ENCODE data around the gene FAM78A. TPM values are rescaled to one million over a fixed set of nuclear protein-coding genes. Genes with fewer than 3 reads are reported as not detected.

Gene FAM78A
- total and polyA plus RNA-seq, 10 donors: 17.0 to 40.3 (median 28.5) TPM

DNA sequence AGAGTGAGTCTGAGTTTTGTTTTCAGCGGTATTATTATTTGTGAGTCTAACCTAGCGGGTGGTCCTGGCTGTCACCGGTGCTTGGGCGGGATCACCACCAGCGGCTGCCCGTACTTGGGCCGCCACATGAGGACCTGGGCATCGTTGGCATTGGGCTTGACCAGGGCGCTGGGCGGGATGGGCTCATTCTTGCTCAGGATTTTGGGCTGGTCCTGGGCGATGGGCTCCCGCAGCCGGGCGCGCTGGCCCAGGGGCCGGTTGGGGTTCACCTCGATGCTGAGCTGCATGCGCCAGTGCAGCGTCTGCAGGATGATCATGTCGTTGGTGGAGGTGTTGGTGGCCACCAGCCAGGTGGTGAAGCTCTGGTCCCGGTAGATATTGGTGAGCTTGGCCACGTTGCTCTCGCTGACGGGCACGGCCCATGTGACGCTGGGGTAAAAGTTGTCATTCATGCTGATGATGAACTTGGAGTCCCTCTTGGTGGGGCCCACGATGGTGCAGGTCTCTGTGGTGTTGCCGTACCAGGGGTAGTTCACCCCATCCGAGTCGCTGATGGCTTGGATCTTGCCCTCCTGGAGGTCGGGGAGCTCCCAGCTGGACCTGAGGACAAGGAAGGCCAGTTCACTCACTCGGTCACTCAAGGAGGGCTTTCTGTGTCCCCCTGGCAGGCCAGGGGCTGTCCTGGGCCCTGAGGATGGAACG lies 15.4 kb downstream of the FAM78A start:
- peak overlapping the region in 2 of 8 donors; percentile 93 to 96 for H3K27ac ChIP-seq
- TF ChIP-seq POLR2AphosphoS5 (IDR thresholded peaks at IDR 0.05): peak in 1 of 3 donors; percentile 56
- no peak for TF ChIP-seq CTCF (IDR thresholded peaks at IDR 0.05 in 8 of 11, conservative IDR thresholded peaks at IDR 0.05 in 3 of 11)
- WGBS, 5 donors: 91 to 97% (median 96%) methylated on average over 24 to 33 of the region's 33 CpGs
- peaks cover 0 to 81% (median 34%) of the 10 kb centered on the region in 6 donors for H3K36me3 ChIP-seq
- no peak overlapping the region for H3K4me3 ChIP-seq
- DNase-seq: no peak
- intact Hi-C loops (cut with DNase I; ENCODE audit: low total_unique reads): no loop called here
- peaks cover 22 to 100% (median 69%) of the 10 kb centered on the region in 6 donors for H3K4me1 ChIP-seq
- no peaks in the 10 kb centered on the region for H3K9me3 ChIP-seq
- H3K27me3 ChIP-seq (replicated peaks in 1 of 7): no peaks in the 10 kb centered on the region

DNA sequence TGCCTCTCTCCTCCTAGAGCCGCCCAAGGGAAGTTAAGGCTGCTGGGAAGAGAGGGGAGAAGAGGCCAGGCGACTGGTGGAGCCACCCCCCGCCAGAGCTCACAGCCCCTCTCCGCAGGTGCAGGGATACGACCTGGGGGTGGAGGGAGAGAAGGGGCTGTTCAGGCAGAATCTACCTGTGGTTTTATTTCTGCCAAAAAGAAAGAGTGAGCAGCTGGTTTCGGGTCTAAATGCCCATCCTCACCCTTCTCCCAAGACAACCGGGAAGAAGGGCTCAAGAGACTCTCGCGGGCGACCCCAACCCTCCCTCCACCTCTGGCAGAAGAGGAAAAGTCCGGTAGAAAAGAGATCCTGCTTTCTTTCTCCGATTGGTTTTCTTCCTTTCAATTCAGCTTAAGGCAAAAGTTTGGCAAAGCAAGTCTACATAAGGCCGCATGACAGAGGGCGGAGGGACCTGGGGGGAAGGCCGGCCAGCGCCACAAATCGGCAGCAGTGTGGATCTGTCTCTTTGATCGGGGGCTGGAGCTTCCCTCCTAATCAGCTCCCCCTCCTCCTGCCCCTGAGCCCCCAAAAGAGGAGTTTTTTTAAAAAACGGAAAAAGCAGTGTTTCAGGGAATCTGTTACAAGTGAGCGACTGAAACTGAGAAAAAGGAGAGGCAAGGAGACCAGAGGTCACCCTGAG lies 16.3 kb downstream of the FAM78A start:
- Histone ChIP-seq H3K27ac (peak overlapping the region in 3 of 8 donors; percentile 91 to 95 (median 93)), H3K4me1 (peaks cover 27 to 100% (median 69%) of the 10 kb centered on the region in 6 donors), H3K36me3 (peaks cover 0 to 72% (median 34%) of the 10 kb centered on the region in 6 donors), H3K9me3 (no peaks in the 10 kb centered on the region), H3K4me3 (no peak overlapping the region), H3K27me3 (replicated peaks in 1 of 7) (no peaks in the 10 kb centered on the region)
- intact Hi-C loops (cut with DNase I; ENCODE audit: low total_unique reads): no loop called here
- WGBS, 5 donors: 91 to 94% (median 93%) methylated on average over 20 of the region's 20 CpGs
- DNase-seq: no peak
- TF ChIP-seq CTCF (IDR thresholded peaks at IDR 0.05 in 8 of 11, conservative IDR thresholded peaks at IDR 0.05 in 3 of 11): no peak
- peak in 1 of 3 donors; percentile 17 for TF ChIP-seq POLR2AphosphoS5 (IDR thresholded peaks at IDR 0.05)
- TF ChIP-seq POLR2A (IDR thresholded peaks at IDR 0.05): no peak

- peak; percentile 68 for DNase-seq
- no peaks in the 10 kb centered on the region for H3K27me3 ChIP-seq (replicated peaks in 1 of 7)
- intact Hi-C loops (cut with DNase I; ENCODE audit: low total_unique reads): no loop called here
- H3K9me3 ChIP-seq: no peaks in the 10 kb centered on the region
- H3K4me3 ChIP-seq: no peak overlapping the region
- H3K4me1 ChIP-seq: peaks cover 29 to 100% (median 69%) of the 10 kb centered on the region in 6 donors
- WGBS, 5 donors: 88 to 94% (median 90%) methylated on average over 6 to 12 of the region's 12 CpGs
- no peak for TF ChIP-seq CTCF (IDR thresholded peaks at IDR 0.05 in 8 of 11, conservative IDR thresholded peaks at IDR 0.05 in 3 of 11)
- TF ChIP-seq POLR2AphosphoS5 (IDR thresholded peaks at IDR 0.05): peak in 1 of 3 donors; percentile 48
- no peak for TF ChIP-seq POLR2A (IDR thresholded peaks at IDR 0.05)
- H3K36me3 ChIP-seq: peaks cover 0 to 67% (median 34%) of the 10 kb centered on the region in 6 donors
- peak overlapping the region in 3 of 8 donors; percentile 91 to 95 (median 93) for H3K27ac ChIP-seq
These were observed 16.8 kb downstream of the FAM78A start for GRCh38 chr9:131259432-131259898.

Measured in spleen (tissue), 11 donors.